MM.1S (cell line): Measurements from ENCODE around the gene CLEC1A.
A peak's percentile ranks its signal among the peaks of the same experiment; 100 is the strongest.

Source experiments
- DNase-seq: peaks from one replicate; pipeline ENCODE4 v3.0.0-alpha.2; 2015
- H2AFZ ChIP-seq: fragments of 300-600 bp; sonication (generic); 2 replicates; pipeline ENCODE4 v1.6.0; 2016; ENCODE audit warnings: antibody characterized with exemption, low read length
- H3F3A ChIP-seq: fragments of 300-600 bp; sonication (generic); 2 replicates; pipeline ENCODE4 v1.6.1; 2016; ENCODE audit warnings: mild to moderate bottlenecking, antibody characterized with exemption, low read length, moderate library complexity, mixed read lengths; ENCODE audit not compliant: insufficient read depth
- H3K27ac ChIP-seq: fragments of 300-600 bp; sonication (generic); 2 replicates; pipeline ENCODE4 v1.5.1; 2016; ENCODE audit warnings: mild to moderate bottlenecking, low read length
- H3K27me3 ChIP-seq: fragments of 300-600 bp; sonication (generic); replicated peaks from 2 replicates; pipeline ENCODE4 v1.6.0; 2016; ENCODE audit warnings: low read length; ENCODE audit not compliant: insufficient read depth
- H3K36me3 ChIP-seq: fragments of 300-600 bp; sonication (generic); replicated peaks from 2 replicates; pipeline ENCODE4 v1.6.1; 2016; ENCODE audit warnings: mild to moderate bottlenecking, low read length, mixed read lengths; ENCODE audit not compliant: insufficient read depth
- H3K4me1 ChIP-seq: fragments of 300-600 bp; sonication (generic); 2 replicates; pipeline ENCODE4 v1.6.1; 2016; ENCODE audit warnings: low read length, mixed read lengths
- H3K4me2 ChIP-seq: fragments of 300-600 bp; sonication (generic); 2 replicates; pipeline ENCODE4 v1.6.0; 2016; ENCODE audit warnings: low read depth, low read length
- H3K4me3 ChIP-seq: fragments of 300-600 bp; sonication (generic); 2 replicates; pipeline ENCODE4 v1.5.1; 2016; ENCODE audit warnings: low read length, mixed read lengths
- H3K79me2 ChIP-seq: fragments of 300-600 bp; sonication (generic); 2 replicates; pipeline ENCODE4 v1.6.1; 2016; ENCODE audit warnings: mixed run types, low read length, mixed read lengths
- H3K9ac ChIP-seq: fragments of 300-600 bp; sonication (generic); 2 replicates; pipeline ENCODE4 v1.6.1; 2016; ENCODE audit warnings: low read length, mixed read lengths
- H3K9me2 ChIP-seq: fragments of 300-600 bp; sonication (generic); replicated peaks from 2 replicates; pipeline ENCODE4 v1.6.1; 2016; ENCODE audit warnings: mild to moderate bottlenecking, low read length, mixed read lengths; ENCODE audit not compliant: insufficient read depth
- H3K9me3 ChIP-seq: fragments of 300-600 bp; sonication (generic); replicated peaks from 2 replicates; pipeline ENCODE4 v1.6.1; 2016; ENCODE audit warnings: mild to moderate bottlenecking, low read length, mixed read lengths; ENCODE audit not compliant: insufficient read depth
- H4K20me1 ChIP-seq: fragments of 300-600 bp; sonication (generic); 2 replicates; pipeline ENCODE4 v1.6.1; 2016; ENCODE audit warnings: mild to moderate bottlenecking, low read length, moderate library complexity, mixed read lengths; ENCODE audit not compliant: insufficient read depth
- CTCF ChIP-seq: fragments of 300-600 bp; sonication (generic); IDR thresholded peaks from 2 replicates; pipeline ENCODE4 v1.5.1; 2016; ENCODE audit warnings: antibody characterized with exemption, low read length, mixed read lengths
- EZH2 ChIP-seq: fragments of 300-600 bp; sonication (generic); optimal IDR thresholded peaks from 2 replicates; pipeline ENCODE3; 2017; ENCODE audit warnings: low read depth, mild to moderate bottlenecking, antibody characterized with exemption, low read length, mixed read lengths
- EZH2phosphoT487 ChIP-seq: fragments of 300-600 bp; sonication (generic); IDR thresholded peaks from 2 replicates; pipeline ENCODE4 v1.6.1; 2018; ENCODE audit warnings: antibody characterized with exemption, low read length

Gene CLEC1A

GRCh38 chr12:10101648-10102220 is 2.9 kb upstream of the CLEC1A start:
- H3K9me2 ChIP-seq, result no peaks in the 10 kb centered on the region
- H3F3A ChIP-seq, result peaks cover 9% of the 10 kb centered on the region; the same call in 1 of the 2 replicates
- no peak overlapping the region for H2AFZ ChIP-seq
- no peaks in the 10 kb centered on the region for H3K79me2 ChIP-seq
- H3K4me2 ChIP-seq, result no peak overlapping the region
- no peak for DNase-seq
- no peaks in the 10 kb centered on the region for H3K9me3 ChIP-seq
- no peaks in the 10 kb centered on the region for H3K36me3 ChIP-seq
- no peak overlapping the region for H3K27ac ChIP-seq
- no peak overlapping the region for H3K9ac ChIP-seq
- no peaks in the 10 kb centered on the region for H3K27me3 ChIP-seq
- no peak for TF ChIP-seq EZH2
- no peak for TF ChIP-seq CTCF
- no peak for TF ChIP-seq EZH2phosphoT487
- no peak overlapping the region for H3K4me3 ChIP-seq
- H3K4me1 ChIP-seq, result peaks cover 23% of the 10 kb centered on the region
- no peaks in the 10 kb centered on the region for H4K20me1 ChIP-seq

GRCh38 chr12:10101042-10101579 is 2.3 kb upstream of the CLEC1A start:
- no peaks in the 10 kb centered on the region for H3K9me3 ChIP-seq
- no peaks in the 10 kb centered on the region for H4K20me1 ChIP-seq
- H3K36me3 ChIP-seq, result no peaks in the 10 kb centered on the region
- H3K4me3 ChIP-seq, result no peak overlapping the region
- no peak overlapping the region for H3K9ac ChIP-seq
- peaks cover 9% of the 10 kb centered on the region; the same call in 1 of the 2 replicates for H3F3A ChIP-seq
- no peak for TF ChIP-seq CTCF
- no peak for TF ChIP-seq EZH2
- TF ChIP-seq EZH2phosphoT487, result no peak
- H2AFZ ChIP-seq, result no peak overlapping the region
- H3K27me3 ChIP-seq, result no peaks in the 10 kb centered on the region
- no peak overlapping the region for H3K27ac ChIP-seq
- H3K4me2 ChIP-seq, result no peak overlapping the region
- no peak for DNase-seq
- no peaks in the 10 kb centered on the region for H3K9me2 ChIP-seq
- H3K79me2 ChIP-seq, result no peaks in the 10 kb centered on the region
- peaks cover 25% of the 10 kb centered on the region for H3K4me1 ChIP-seq

GRCh38 chr12:10097521-10097920 is 1.3 kb downstream of the CLEC1A start:
- TF ChIP-seq CTCF (no peak), EZH2phosphoT487 (no peak), EZH2 (no peak)
- Histone ChIP-seq H3K27ac (peak overlapping the region; percentile 21; the same call in 1 of the 2 replicates), H3K9ac (no peak overlapping the region)

More at GRCh38 chr12:10097521-10097920, 1.3 kb downstream of the CLEC1A start:
- H2AFZ ChIP-seq, result 0 out of 2 replicates have a peak overlapping the region, but pooled peaks have one; percentile 40
- H3K4me1 ChIP-seq, result peaks cover 25% of the 10 kb centered on the region
- H3K27me3 ChIP-seq, result no peaks in the 10 kb centered on the region
- no peaks in the 10 kb centered on the region for H3K9me2 ChIP-seq
- H3K4me3 ChIP-seq, result no peak overlapping the region
- H4K20me1 ChIP-seq, result no peaks in the 10 kb centered on the region
- H3K4me2 ChIP-seq, result peak overlapping the region; percentile 45
- H3K36me3 ChIP-seq, result no peaks in the 10 kb centered on the region
- peaks cover 9% of the 10 kb centered on the region; the same call in 1 of the 2 replicates for H3F3A ChIP-seq
- no peaks in the 10 kb centered on the region for H3K9me3 ChIP-seq
- DNase-seq, result peak; percentile 35
- no peaks in the 10 kb centered on the region for H3K79me2 ChIP-seq
